Stomach (tissue), 9 donors: ENCODE results near the gene ENPP6. TPM values are rescaled to one million over a fixed set of nuclear protein-coding genes. Genes with fewer than 3 reads are reported as not detected.
A peak's percentile ranks its signal among the peaks of the same experiment; 100 is the strongest.

ENCODE experiments used
- DNase-seq, 2 donors: peaks; one replicate each; pipeline versions ENCODE4 v3.0.0 to v3.0.0-alpha.2; 2013 to 2019
- H3K27ac ChIP-seq, 5 donors: fragments of 200-600 bp in 4 of 5; sonication (generic) in 4 of 5; one replicate each; pipeline ENCODE4 v1.5.1; 2013 to 2019; ENCODE audit warnings: mild to moderate bottlenecking in 1 of 5, moderate library complexity in 1 of 5
- H3K27me3 ChIP-seq, 3 donors: fragments of 200-600 bp; sonication (generic); one replicate each; pipeline ENCODE4 v1.5.1; 2017 to 2019; ENCODE audit warnings: mixed run types in 1 of 3
- H3K36me3 ChIP-seq, 4 donors: fragments of 200-600 bp; sonication (generic); 1 replicate in 3 of 4; 2 replicates in 1 of 4; pipeline ENCODE4 v1.5.1; 2016 to 2019
- H3K4me1 ChIP-seq, 4 donors: fragments of 200-600 bp; sonication (generic); one replicate each; pipeline ENCODE4 v1.5.1; 2016 to 2019
- H3K4me3 ChIP-seq, 4 donors: fragments of 200-600 bp; sonication (generic) in 3 of 4; one replicate each; pipeline ENCODE4 v1.5.1; 2016 to 2019; ENCODE audit warnings: mild to moderate bottlenecking in 1 of 4
- H3K9me3 ChIP-seq, 4 donors: fragments of 200-600 bp; sonication (generic); one replicate each; pipeline ENCODE4 v1.5.1; 2016 to 2019
- EP300 ChIP-seq: sonication (generic); formaldehyde crosslinking; IDR thresholded peaks from one replicate; pipeline ENCODE4 v1.6.1; 2017; ENCODE audit warnings: antibody characterized with exemption
- POLR2A ChIP-seq, 4 donors: fragments of 450-650 bp; IDR thresholded peaks; one replicate each; pipeline ENCODE4 v1.6.1; 2016; ENCODE audit warnings: antibody characterized with exemption in 4 of 4, control low read depth in 2 of 4, mild to moderate bottlenecking in 1 of 4, moderate library complexity in 1 of 4
- POLR2AphosphoS5 ChIP-seq, 3 donors: sonication (generic); formaldehyde crosslinking; IDR thresholded peaks; one replicate each; pipeline ENCODE4 v1.6.1; 2016; ENCODE audit warnings: antibody characterized with exemption in 3 of 3
- WGBS, 5 donors: extraction: QIAGEN DNeasy Blood & Tissue Kit in 3 of 5; methylation state at CpG; one replicate each; pipeline versions ENCODE4 v1.1.5 to v1.1.7; 2013 to 2018; 5-methylcytosine and 5-hydroxymethylcytosine counted together
- intact Hi-C: fragments of 100-400 bp; cut with DNase I; formaldehyde crosslinking; loops from one replicate; pipeline ENCODE4 v1.15.1; 2023; ENCODE audit warnings: low total_unique reads
- polyA plus RNA-seq, 3 donors: library from polyadenylated mRNA; stranded (reverse); fragments of 200-250 nt; gene quantifications; one replicate each; pipeline ENCODE4 v1.2.3, GENCODE V29; 2013
- total RNA-seq, 5 donors: library from RNA; depleted of rRNA; stranded (reverse); fragments of >200 nt; gene quantifications; one replicate each; pipeline versions ENCODE4 v1.1.0 to v1.2.3, GENCODE V29; 2014 to 2016
- TF ChIP-seq, protein P1 (sequence below), 7 experiments: fragments of 450-650 bp in 4 of 7; fragments of 200-600 bp in 3 of 7; sonication (generic) in 3 of 7; IDR thresholded peaks; one replicate each; pipeline ENCODE4 v1.5.1; 2016 to 2019; ENCODE audit warnings: antibody characterized with exemption in 7 of 7, control low read depth in 2 of 7, mild to moderate bottlenecking in 1 of 7
- donor health status: healthy with polysubstance abuse.
- donor health status: Bipolar disorder and iron deficiency.
- donor health status: healthy.

The ENPP6 gene
- total and polyA plus RNA-seq, 8 donors, result 0.25 to 3.5 (median 0.70) TPM; not detected in 4

DNA sequence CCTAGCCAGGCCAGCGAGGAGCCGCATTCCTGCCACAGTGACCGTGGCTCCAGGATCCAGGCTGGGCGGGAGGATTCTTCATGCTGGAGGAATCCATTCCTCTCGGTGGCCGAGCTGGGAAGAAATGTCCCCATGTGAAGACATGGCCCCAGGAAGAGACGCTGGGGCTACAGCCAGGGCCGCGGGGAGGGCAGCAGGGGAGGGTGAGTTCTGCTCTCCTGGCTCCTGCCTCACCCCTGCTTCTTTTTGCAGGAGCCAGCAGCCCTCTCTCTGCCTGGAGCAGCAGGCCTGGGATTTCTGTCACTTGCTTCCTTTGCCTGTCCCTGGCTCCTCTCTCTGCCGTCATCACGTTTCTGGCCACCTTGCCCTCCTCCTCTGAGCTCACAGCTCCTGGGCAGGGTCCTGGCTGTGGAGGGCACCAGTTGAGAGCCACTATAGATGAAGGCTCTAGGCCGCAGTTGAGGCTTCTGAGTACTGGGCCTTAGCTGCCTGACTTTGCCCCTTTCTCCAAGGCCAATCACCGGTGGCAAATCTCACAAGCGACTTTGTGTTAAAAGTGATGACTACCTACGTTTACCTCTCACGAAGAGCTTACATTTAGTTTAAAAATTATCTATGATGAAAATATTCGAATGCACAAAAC, 48.3 kb downstream of the ENPP6 start:
- Histone ChIP-seq H3K36me3 (no peaks in the 10 kb centered on the region), H3K27me3 (peaks cover 0 to 20% (median 0%) of the 10 kb centered on the region in 3 donors), H3K27ac (no peak overlapping the region), H3K4me3 (no peak overlapping the region), H3K4me1 (peaks cover 0 to 10% (median 9%) of the 10 kb centered on the region in 4 donors), H3K9me3 (no peaks in the 10 kb centered on the region)
- no peak for DNase-seq
- intact Hi-C loops, result no loop called here
- WGBS, 5 donors, result 83 to 90% (median 88%) methylated on average over 11 to 17 of the region's 17 CpGs
- TF ChIP-seq POLR2AphosphoS5 (IDR thresholded peaks at IDR 0.05) (no peak), POLR2A (IDR thresholded peaks at IDR 0.05) (no peak), EP300 (no peak)
- TF ChIP-seq, protein P1, sequence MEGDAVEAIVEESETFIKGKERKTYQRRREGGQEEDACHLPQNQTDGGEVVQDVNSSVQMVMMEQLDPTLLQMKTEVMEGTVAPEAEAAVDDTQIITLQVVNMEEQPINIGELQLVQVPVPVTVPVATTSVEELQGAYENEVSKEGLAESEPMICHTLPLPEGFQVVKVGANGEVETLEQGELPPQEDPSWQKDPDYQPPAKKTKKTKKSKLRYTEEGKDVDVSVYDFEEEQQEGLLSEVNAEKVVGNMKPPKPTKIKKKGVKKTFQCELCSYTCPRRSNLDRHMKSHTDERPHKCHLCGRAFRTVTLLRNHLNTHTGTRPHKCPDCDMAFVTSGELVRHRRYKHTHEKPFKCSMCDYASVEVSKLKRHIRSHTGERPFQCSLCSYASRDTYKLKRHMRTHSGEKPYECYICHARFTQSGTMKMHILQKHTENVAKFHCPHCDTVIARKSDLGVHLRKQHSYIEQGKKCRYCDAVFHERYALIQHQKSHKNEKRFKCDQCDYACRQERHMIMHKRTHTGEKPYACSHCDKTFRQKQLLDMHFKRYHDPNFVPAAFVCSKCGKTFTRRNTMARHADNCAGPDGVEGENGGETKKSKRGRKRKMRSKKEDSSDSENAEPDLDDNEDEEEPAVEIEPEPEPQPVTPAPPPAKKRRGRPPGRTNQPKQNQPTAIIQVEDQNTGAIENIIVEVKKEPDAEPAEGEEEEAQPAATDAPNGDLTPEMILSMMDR (IDR thresholded peaks at IDR 0.05), result no peak

DNA sequence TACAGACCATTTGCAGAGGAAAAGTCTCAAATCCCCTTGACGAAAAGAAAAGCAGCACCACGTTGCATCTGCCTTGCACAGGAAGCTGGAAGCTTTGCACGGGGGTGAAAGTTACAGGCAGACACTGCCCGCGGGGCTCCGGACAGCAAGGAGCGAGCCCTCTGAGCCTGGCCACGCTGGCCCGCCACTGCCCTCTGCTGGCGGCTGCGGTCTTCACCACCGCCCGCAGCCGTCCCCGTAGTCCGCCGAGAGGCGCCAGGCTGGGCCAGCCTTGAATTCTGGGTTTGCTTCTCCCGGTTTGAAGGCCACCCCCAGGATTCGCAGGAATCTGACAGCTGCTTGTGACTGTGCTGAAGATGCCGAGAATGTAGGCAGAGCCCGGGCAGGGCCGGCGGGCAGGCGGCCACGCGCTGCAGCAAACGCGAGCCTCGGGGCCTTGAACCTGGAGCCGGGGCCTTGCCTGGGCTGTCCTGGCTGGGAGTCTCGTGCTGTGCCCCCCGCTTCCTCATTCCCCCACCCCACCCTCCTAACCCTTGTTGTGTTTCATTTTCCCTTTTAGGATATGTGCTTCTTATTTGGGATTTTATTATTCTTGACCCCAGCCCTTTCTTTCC, 49.2 kb downstream of the ENPP6 start:
- Histone ChIP-seq H3K27me3 (peaks cover 0 to 20% (median 0%) of the 10 kb centered on the region in 3 donors), H3K9me3 (no peaks in the 10 kb centered on the region), H3K36me3 (no peaks in the 10 kb centered on the region), H3K27ac (no peak overlapping the region), H3K4me3 (peak overlapping the region in 2 of 4 donors; percentile 1 to 32), H3K4me1 (peaks cover 0 to 10% (median 9%) of the 10 kb centered on the region in 4 donors)
- TF ChIP-seq POLR2AphosphoS5 (IDR thresholded peaks at IDR 0.05), result no peak
- TF ChIP-seq, protein P1 (IDR thresholded peaks at IDR 0.05), result peak in 5 of 7 experiments; percentile 82 to 95 (median 88)
- peak; percentile 81 to 92 for DNase-seq
- 20 to 51% (median 23%) methylated on average over 11 to 33 of the region's 33 CpGs for WGBS, 5 donors
- intact Hi-C loops, result no loop called here

DNA sequence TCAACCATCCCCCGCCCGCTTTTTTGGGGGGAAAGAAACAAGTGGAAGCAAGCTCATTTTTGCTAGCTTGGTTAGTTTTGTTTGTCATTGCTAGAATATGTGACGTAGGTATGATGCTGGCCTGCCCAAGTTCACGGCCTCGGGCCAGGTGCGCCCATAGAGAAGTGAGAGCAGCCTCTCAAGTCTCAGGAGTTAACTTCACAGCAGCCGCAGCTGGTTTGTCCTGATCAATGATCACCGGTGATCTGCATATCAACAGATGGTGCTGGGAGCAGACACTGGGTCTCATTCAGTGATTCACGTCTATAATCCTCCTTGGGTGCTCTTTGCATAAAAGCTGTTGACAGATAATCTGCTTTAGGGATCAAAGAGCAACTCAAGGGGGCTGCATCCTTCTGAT, 50.1 kb downstream of the ENPP6 start:
- no peaks in the 10 kb centered on the region for H3K36me3 ChIP-seq
- H3K4me3 ChIP-seq, result no peak overlapping the region
- peaks cover 0 to 20% (median 0%) of the 10 kb centered on the region in 3 donors for H3K27me3 ChIP-seq
- no peaks in the 10 kb centered on the region for H3K9me3 ChIP-seq
- DNase-seq, result no peak
- TF ChIP-seq, protein P1 (IDR thresholded peaks at IDR 0.05), result no peak
- TF ChIP-seq EP300 (no peak), POLR2AphosphoS5 (IDR thresholded peaks at IDR 0.05) (no peak), POLR2A (IDR thresholded peaks at IDR 0.05) (no peak)
- peaks cover 0 to 10% (median 9%) of the 10 kb centered on the region in 4 donors for H3K4me1 ChIP-seq
- no peak overlapping the region for H3K27ac ChIP-seq
- intact Hi-C loops, result loop anchor here (2.0 kb wide), 1 partner anchor 327 kb away; no protein-coding TSS in a partner anchor
- 67 to 90% (median 84%) methylated on average over 9 of the region's 9 CpGs for WGBS, 5 donors

DNA sequence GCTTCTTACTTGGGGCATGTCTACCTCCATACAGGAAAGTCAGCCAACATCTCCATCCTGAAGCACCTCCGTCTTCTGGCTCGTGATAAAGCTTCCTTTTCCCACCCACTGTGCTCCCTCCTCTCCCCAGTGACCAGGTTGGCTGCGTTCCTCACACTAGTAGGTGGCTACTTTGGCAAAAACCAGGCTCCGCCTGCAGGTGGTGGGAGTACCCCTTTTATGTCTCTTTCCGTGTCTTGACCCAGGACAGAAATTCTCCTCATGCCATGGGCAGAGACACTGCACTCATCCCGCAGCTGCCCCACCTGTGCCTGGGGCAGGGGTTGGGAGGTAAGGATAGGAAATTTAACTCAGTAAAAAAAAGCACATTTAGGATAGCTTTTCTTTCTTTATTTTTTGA, 50.9 kb downstream of the ENPP6 start:
- Histone ChIP-seq H3K4me1 (peaks cover 0 to 10% (median 9%) of the 10 kb centered on the region in 4 donors), H3K27me3 (peaks cover 0 to 20% (median 0%) of the 10 kb centered on the region in 3 donors), H3K4me3 (no peak overlapping the region), H3K27ac (no peak overlapping the region), H3K36me3 (no peaks in the 10 kb centered on the region), H3K9me3 (no peaks in the 10 kb centered on the region)
- DNase-seq, result no peak
- intact Hi-C loops, result loop anchor here (2.0 kb wide), 1 partner anchor 326 kb away; no protein-coding TSS in a partner anchor
- TF ChIP-seq POLR2A (IDR thresholded peaks at IDR 0.05), result no peak
- TF ChIP-seq, protein P1 (IDR thresholded peaks at IDR 0.05), result no peak
- no peak for TF ChIP-seq EP300
- no peak for TF ChIP-seq POLR2AphosphoS5 (IDR thresholded peaks at IDR 0.05)
- WGBS, 5 donors, result 56 to 71% (median 59%) methylated on average over 6 of the region's 6 CpGs
